ENCODE results near the gene MCOLN2. TPM values are rescaled to one million over a fixed set of nuclear protein-coding genes. Genes with fewer than 3 reads are reported as not detected.

Gene MCOLN2
- total RNA-seq, 2 experiments from 2014 or later, result 9.7 TPM

GRCh38 chr1:84967666-84968065 is 29.2 kb downstream of the MCOLN2 start:
- Histone ChIP-seq H3K4me1 (ENCODE audit: insufficient read depth, low read length) (peaks cover under 1% of the 10 kb centered on the region), H3K4me3 (ENCODE audit: low read length) (no peak overlapping the region), H3K27ac (ENCODE audit: low read depth in 1 of 2, low read length in 2 of 2) (no peak overlapping the region), H3K27me3 (ENCODE audit: control insufficient read depth in 1 of 2, insufficient read depth in 2 of 2, low read length in 2 of 2) (no peaks in the 10 kb centered on the region), H3K9me3 (ENCODE audit: control insufficient read depth in 1 of 2, insufficient read depth in 1 of 2, low read length in 2 of 2) (no peaks in the 10 kb centered on the region), H3K36me3 (ENCODE audit: insufficient read depth, low read length) (no peaks in the 10 kb centered on the region)
- peaks cover 7% of the 10 kb centered on the region for H3K4me1 Mint-ChIP-seq (ENCODE audit: low read depth)
- ChIA-PET CTCF (interaction anchor here (0.6 kb wide), 1 partner anchor 48 kb away, joined by 3 read pairs; no protein-coding TSS in a partner anchor), POLR2A (no interaction called here)
- H3K27ac Mint-ChIP-seq, result no peak overlapping the region
- ATAC-seq (ENCODE audit: poor library complexity) (no peak), DNase-seq (no peak)
- TF ChIP-seq CTCF (IDR thresholded peaks at IDR 0.05), result no peak
- H3K4me3 Mint-ChIP-seq, result no peak overlapping the region
- H3K27me3 Mint-ChIP-seq, result no peaks in the 10 kb centered on the region
- no peaks in the 10 kb centered on the region for H3K36me3 Mint-ChIP-seq (ENCODE audit: low read depth)
- H3K9me3 Mint-ChIP-seq, result no peaks in the 10 kb centered on the region
- intact Hi-C loops (cut with DNase I, micrococcal nuclease), result no loop called here

- Mint-ChIP-seq H3K4me1 (ENCODE audit: low read depth) (no peaks in the 10 kb centered on the region), H3K27ac (no peak overlapping the region)
These were observed 33.9 kb downstream of the MCOLN2 start for GRCh38 chr1:84963021-84963420.

GRCh38 chr1:84961316-84961715 is 35.6 kb downstream of the MCOLN2 start:
- no peaks in the 10 kb centered on the region for H3K9me3 ChIP-seq (ENCODE audit: control insufficient read depth in 1 of 2, insufficient read depth in 1 of 2, low read length in 2 of 2)
- DNase-seq (no peak), ATAC-seq (ENCODE audit: poor library complexity) (no peak)
- Mint-ChIP-seq H3K4me3 (no peak overlapping the region), H3K4me1 (ENCODE audit: low read depth) (no peaks in the 10 kb centered on the region), H3K27ac (no peak overlapping the region), H3K9me3 (no peaks in the 10 kb centered on the region), H3K27me3 (peaks cover 5% of the 10 kb centered on the region), H3K36me3 (ENCODE audit: low read depth) (no peaks in the 10 kb centered on the region)
- H3K27me3 ChIP-seq (ENCODE audit: control insufficient read depth in 1 of 2, insufficient read depth in 2 of 2, low read length in 2 of 2), result no peaks in the 10 kb centered on the region
- no peaks in the 10 kb centered on the region for H3K4me1 ChIP-seq (ENCODE audit: insufficient read depth, low read length)
- CTCF ChIA-PET, result interaction anchor here (1.3 to 1.5 kb wide), 2 partner anchors 51 to 147 kb away, joined by 3 read pairs; no protein-coding TSS in a partner anchor
- H3K4me3 ChIP-seq (ENCODE audit: low read length), result no peak overlapping the region
- intact Hi-C loops (cut with DNase I, micrococcal nuclease), result no loop called here
- TF ChIP-seq CTCF (IDR thresholded peaks at IDR 0.05), result no peak
- no peak overlapping the region for H3K27ac ChIP-seq (ENCODE audit: low read depth in 1 of 2, low read length in 2 of 2)
- POLR2A ChIA-PET, result no interaction called here
- no peaks in the 10 kb centered on the region for H3K36me3 ChIP-seq (ENCODE audit: insufficient read depth, low read length)

More at GRCh38 chr1:84963021-84963420, 33.9 kb downstream of the MCOLN2 start:
- H3K27me3 Mint-ChIP-seq, result no peaks in the 10 kb centered on the region
- ATAC-seq (ENCODE audit: poor library complexity) (no peak), DNase-seq (no peak)
- no peaks in the 10 kb centered on the region for H3K9me3 ChIP-seq (ENCODE audit: control insufficient read depth in 1 of 2, insufficient read depth in 1 of 2, low read length in 2 of 2)
- H3K4me3 Mint-ChIP-seq, result no peak overlapping the region
- no peak overlapping the region for H3K27ac ChIP-seq (ENCODE audit: low read depth in 1 of 2, low read length in 2 of 2)
- no peaks in the 10 kb centered on the region for H3K9me3 Mint-ChIP-seq
- no peaks in the 10 kb centered on the region for H3K36me3 ChIP-seq (ENCODE audit: insufficient read depth, low read length)
- no peaks in the 10 kb centered on the region for H3K4me1 ChIP-seq (ENCODE audit: insufficient read depth, low read length)
- H3K4me3 ChIP-seq (ENCODE audit: low read length), result no peak overlapping the region
- POLR2A ChIA-PET, result no interaction called here
- H3K36me3 Mint-ChIP-seq (ENCODE audit: low read depth), result no peaks in the 10 kb centered on the region
- no peaks in the 10 kb centered on the region for H3K27me3 ChIP-seq (ENCODE audit: control insufficient read depth in 1 of 2, insufficient read depth in 2 of 2, low read length in 2 of 2)
- CTCF ChIA-PET, result no interaction called here
- intact Hi-C loops (cut with DNase I, micrococcal nuclease), result no loop called here
- no peak for TF ChIP-seq CTCF (IDR thresholded peaks at IDR 0.05)

Data from CD4-positive, alpha-beta T cell (primary cell).